GM13976 (cell line): ENCODE measurements around the gene TTC7B.

ENCODE experiments used
- DNase-seq: peaks from one replicate; pipeline ENCODE4 v3.0.0; 2012; ENCODE audit warnings: low spot score
- CTCF ChIP-seq: IDR thresholded peaks from 2 replicates; pipeline ENCODE4 v1.5.1; 2012; ENCODE audit warnings: borderline replicate concordance, mild to moderate bottlenecking; ENCODE audit not compliant: insufficient read depth; ENCODE audit errors: extremely low read depth, missing control alignments, control extremely low read depth
- in situ Hi-C: fragments of 300-500 bp; cut with MboI; formaldehyde crosslinking; loops from one replicate; pipeline ENCODE4 v1.12.0; 2022; ENCODE audit warnings: low sequenced_read_pairs, mixed read lengths, inconsistent platforms; ENCODE audit not compliant: unreplicated experiment

TTC7B gene

DNA sequence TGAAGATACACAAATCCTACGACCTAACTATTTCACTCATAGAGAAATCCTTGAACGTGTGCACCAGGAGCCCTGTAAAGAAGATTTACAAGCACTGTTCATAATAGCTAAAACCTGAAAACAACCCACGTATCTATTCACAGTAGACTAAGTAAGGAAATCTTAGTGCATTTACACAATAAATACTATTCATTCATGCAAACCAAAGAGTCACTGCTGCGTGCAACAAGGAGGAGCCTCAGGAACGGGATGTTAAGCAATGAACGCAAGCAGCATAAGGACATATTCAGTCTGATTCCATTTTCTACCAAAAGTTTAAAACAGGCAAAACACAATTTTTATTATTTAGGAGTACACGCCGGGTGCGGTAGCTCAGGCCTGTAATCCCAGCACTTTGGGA is 176.6 kb downstream of the TTC7B start:
- TF ChIP-seq CTCF, result no peak
- DNase-seq, result no peak
- in situ Hi-C loops, result no loop called here

DNA sequence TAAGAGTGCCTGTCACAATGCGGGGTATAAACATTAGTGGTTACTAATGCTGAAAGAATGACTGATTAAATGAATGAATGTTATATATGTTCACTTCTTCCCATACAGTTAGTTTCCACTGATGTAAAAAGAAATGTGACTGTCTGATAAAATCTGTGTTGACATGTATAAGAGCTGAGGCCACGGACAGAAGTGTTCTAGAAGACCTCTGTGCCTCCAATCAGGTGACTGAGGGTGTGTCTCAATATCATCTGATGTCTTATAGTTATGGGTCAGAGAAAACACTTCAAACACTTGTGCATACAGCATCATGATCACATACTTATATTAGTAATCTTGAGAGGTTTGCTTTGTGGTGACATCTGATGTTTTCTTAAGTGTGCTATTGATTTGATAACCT is 183.4 kb downstream of the TTC7B start:
- no peak for DNase-seq
- no peak for TF ChIP-seq CTCF
- in situ Hi-C loops, result no loop called here

DNA sequence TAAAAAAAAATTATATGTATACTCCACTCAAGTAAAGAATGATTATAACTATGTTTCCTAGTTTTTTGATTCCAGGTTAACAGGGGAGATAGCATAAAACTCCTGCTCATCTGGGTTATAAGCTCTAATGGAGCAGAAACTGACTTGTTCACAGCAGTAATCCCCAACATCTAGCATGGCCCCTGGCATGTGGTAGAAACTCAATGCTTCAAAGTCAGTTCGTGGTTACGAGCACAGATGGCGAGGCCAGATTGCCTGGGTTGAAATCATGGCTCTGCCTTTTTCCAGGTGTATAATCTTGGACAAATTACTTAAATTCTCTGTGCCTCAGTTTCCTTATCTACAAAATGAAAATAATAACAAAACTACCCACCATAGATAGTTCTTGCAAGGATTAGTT is 183.8 kb downstream of the TTC7B start:
- in situ Hi-C loops, result no loop called here
- DNase-seq, result no peak
- TF ChIP-seq CTCF, result no peak

- no peak for DNase-seq
- TF ChIP-seq CTCF, result no peak
- in situ Hi-C loops, result no loop called here
These were observed 185.9 kb downstream of the TTC7B start for GRCh38 chr14:90630171-90630806.

DNA sequence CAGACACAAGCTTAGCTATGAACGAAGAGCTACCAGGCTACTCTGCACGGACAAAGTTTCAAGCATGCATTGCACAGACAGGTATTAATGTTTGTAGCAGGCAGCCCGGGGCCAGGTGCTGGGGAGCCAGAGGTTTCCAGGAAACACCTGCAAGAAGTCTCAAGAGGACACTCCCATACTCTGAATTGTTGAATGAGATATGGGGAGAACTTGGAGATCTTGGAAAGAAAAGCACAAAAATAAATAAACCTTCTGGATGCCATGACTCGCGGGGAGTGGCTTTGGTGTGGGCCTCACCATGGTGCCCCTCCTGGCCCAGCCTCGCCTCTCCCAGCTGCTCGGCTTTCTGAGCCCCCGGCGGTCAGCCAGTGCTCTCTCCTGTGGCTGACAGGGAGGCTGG is 186.8 kb downstream of the TTC7B start:
- no peak for DNase-seq
- in situ Hi-C loops, result no loop called here
- TF ChIP-seq CTCF, result no peak

GRCh38 chr14:90628825-90629224 is 187.4 kb downstream of the TTC7B start:
- in situ Hi-C loops, result no loop called here
- TF ChIP-seq CTCF, result no peak
- DNase-seq, result no peak
